ENCODE results near the gene MET.

The MET gene

DNA sequence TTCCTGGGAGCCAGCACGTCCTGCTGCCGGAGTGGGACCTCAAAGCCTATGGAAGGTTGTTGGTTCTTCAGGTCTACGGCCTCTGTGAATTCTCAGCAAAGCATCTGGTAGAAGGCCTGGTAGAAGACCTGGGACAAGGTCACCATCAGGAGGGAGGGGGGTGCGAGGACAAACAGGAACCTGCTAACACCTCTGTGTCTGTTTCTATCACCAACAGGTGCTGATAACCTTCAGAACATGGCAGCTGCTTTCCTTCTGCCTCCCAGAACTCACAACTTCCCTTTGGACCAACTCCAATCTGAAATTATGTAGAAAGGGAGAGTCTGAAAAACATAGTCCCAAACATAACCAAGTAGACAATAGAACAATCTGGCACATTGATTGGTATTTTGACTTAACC lies 8.3 kb upstream of the MET start:
- no peak for DNase-seq (ENCODE audit: low read depth in 2 of 2)

DNA sequence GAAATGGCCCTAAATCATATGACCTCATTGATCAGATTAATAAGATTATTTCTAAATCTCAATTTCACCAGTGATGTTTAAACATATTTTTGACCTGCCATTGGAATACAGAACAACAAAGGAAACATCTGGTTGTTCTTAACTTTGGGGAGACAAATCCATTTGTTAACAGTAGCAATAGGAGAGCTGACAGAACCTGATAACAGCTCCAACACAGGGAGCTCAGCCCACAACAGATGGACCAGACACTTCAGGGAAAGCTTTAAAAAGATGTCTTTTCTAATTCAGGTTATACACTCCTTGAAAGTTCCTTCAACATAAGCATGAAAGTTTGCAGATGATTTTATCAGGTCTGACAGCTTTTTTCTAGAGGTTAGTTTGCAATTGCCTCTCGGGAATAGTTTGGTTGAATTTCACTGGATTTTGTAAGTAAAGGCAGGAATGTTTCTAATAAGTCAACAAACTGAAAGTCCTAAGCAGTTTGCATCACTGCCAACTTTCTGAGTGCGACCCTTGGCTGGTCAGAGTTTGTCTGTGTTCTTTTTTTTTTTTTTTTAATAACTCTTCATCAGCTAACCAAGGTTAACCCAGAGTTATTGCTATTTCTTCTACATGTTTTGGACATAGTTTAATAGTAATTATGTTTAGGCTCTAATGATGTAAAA lies 6.5 kb upstream of the MET start:
- DNase-seq (ENCODE audit: low read depth in 2 of 2) = no peak

DNA sequence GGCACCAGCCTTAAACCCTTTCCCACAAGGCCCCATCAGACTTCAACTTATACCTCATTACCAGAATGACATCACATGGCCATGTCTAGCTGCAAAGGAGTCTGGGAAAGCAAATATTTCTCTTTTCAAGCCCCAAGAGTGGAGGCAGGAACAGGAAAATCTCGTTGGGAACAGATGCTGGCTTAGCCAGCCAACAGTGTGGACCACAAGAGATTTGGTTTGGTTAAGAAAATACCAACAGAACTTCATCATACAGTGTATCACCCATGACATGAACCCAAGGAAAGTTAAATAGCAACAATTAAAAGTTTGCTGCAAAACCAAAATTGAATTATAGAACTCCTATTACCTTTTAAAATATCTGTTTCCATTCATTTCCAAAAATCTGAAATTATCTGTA lies 2.2 kb upstream of the MET start:
- no peak for DNase-seq (ENCODE audit: low read depth in 2 of 2)

GRCh38 chr7:116670409-116671015 lies 1.5 kb upstream of the MET start:
- no peak for DNase-seq (ENCODE audit: low read depth in 2 of 2)

- no peak for DNase-seq (ENCODE audit: low read depth in 2 of 2)
Measured at GRCh38 chr7:116671111-116671510, 885 bp upstream of the MET start.

- DNase-seq (ENCODE audit: low read depth in 2 of 2) = no peak
Measured at GRCh38 chr7:116672596-116673456, 830 bp downstream of the MET start.

DNA sequence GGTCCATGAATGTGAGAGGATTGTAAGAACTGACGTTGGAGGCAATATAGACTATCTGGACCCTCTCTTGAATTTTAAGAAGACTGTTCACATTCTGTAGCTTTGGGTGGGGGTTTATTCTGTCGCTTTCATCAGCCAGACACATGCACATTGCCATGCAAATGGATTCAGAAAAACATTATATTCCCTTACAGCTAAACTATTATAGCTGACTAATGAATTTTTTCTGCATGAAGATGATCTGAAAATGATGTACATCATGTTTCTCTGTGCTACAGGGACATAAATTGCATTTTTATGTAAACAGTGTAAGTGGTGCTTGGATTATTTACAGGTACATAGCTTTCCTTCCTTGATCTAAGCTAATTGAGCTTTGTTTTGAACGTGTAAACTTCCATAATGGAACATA lies 1.5 kb downstream of the MET start:
- no peak for DNase-seq (ENCODE audit: low read depth in 2 of 2)

- no peak for DNase-seq (ENCODE audit: low read depth in 2 of 2)
Measured at GRCh38 chr7:116674508-116675173, 2.6 kb downstream of the MET start.

GRCh38 chr7:116675812-116676355 lies 3.9 kb downstream of the MET start:
- DNase-seq (ENCODE audit: low read depth in 2 of 2) = no peak

DNA sequence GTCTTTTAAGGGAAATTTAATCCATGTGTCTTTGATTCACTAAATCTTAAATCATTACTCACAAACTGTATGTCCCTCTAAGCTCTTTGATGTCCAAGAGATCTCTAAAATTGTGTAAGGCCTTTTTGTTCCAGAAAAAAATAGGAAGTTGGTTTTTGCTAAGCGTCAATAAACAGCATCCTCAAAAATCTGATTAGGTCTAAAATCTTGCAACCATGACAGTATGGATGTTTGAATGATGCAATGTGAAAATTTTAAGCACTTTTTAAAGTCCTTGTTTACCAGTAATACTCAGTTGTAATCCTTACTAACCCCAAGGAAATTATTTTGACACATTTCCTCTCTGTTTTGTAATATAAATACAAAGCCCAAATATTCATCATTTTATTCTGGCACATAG lies 6.8 kb downstream of the MET start:
- DNase-seq (ENCODE audit: low read depth in 2 of 2) = no peak

DNA sequence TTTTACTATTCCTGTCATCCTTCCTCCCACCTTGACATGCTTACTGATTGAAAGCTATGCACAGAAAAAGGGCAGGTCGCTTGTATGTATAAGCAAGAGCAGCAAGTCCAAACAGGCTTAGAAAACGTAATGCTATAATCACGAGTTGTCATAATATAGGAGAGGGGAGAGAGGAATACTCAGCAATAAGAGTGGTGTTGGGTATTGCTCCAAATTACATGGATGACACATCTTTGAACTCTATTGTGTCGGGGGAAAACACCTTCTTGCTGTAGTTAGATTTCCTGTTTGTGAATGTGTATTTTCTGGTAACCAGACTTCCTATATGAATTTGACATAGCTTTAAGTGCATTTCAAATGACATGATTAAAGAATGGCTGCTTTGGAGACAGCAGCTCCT lies 7.5 kb downstream of the MET start:
- DNase-seq (ENCODE audit: low read depth in 2 of 2) = no peak

DNA sequence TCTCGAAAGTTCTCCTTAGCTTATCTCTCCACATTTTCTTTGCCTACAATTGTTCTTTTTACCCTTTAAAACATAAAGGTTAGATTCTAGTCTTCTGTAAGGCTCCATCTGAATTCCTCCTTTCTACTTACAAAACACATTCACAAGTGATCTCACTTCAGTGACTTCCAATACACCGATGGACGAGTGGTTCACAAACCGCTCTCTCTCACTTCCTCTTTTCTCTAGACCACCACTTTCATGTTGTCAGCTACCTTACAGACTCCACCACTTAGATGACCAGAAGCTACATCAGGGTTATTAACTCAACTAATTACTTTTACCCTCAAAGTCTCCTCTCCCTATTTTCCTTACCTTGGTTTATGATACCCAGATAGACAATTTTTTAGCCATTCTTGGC lies 11.8 kb downstream of the MET start:
- no peak for DNase-seq (ENCODE audit: low read depth in 2 of 2)

DNA sequence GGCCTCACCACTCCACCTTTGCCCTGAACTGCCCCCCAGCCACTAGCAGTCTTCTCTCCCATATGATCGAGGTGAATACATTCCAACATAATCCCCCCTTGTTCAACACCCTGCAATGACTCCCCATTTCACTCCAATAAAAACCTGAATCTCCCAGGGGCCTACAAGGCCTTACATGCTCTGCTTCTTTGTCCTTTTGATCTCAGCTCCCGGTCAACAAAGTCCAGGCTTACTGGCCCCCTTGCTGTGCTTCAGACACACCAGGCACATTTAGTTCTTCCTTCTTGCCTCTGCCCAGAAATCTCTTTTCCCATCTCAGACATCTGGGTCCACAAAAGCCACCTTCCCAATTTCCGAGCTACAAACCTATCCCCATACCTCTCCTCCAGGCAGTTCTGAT lies 14.0 kb downstream of the MET start:
- no peak for DNase-seq (ENCODE audit: low read depth in 2 of 2)

DNA sequence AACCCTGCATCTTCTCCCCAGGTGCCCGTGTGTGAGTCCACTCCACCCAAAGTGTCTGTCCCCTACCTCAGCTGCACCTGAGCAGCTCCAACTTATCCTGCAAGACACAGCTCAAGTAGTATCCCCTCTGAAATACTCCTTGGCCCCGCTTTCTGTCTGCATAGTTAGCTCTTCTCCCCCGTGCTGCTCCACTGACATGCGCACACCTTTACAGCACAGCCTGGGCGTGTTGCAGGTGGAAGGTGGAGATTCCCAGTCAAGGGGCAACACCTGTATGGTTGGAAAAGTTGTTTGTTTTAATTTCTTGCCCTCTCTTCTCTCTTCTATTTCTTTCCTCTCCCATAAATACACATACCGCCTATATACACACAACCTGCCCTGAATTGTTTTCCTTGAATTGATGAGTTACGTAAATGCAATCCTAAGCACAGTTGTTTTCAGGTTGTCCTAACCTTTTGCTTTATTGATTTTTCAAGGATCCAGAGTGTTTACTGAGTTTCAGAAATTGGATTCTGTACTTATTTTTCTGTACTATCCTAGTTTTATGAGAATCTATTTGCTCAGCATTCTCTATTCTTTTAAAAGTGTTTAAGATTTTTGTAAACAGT lies 14.9 kb downstream of the MET start:
- DNase-seq (ENCODE audit: low read depth in 2 of 2) = no peak

GRCh38 chr7:116687801-116688201 lies 15.8 kb downstream of the MET start:
- no peak for DNase-seq (ENCODE audit: low read depth in 2 of 2)

- no peak for DNase-seq (ENCODE audit: low read depth in 2 of 2)
Measured at GRCh38 chr7:116689790-116690259, 17.8 kb downstream of the MET start.

- DNase-seq (ENCODE audit: low read depth in 2 of 2) = no peak
Measured at GRCh38 chr7:116691664-116692063, 19.7 kb downstream of the MET start.

DNA sequence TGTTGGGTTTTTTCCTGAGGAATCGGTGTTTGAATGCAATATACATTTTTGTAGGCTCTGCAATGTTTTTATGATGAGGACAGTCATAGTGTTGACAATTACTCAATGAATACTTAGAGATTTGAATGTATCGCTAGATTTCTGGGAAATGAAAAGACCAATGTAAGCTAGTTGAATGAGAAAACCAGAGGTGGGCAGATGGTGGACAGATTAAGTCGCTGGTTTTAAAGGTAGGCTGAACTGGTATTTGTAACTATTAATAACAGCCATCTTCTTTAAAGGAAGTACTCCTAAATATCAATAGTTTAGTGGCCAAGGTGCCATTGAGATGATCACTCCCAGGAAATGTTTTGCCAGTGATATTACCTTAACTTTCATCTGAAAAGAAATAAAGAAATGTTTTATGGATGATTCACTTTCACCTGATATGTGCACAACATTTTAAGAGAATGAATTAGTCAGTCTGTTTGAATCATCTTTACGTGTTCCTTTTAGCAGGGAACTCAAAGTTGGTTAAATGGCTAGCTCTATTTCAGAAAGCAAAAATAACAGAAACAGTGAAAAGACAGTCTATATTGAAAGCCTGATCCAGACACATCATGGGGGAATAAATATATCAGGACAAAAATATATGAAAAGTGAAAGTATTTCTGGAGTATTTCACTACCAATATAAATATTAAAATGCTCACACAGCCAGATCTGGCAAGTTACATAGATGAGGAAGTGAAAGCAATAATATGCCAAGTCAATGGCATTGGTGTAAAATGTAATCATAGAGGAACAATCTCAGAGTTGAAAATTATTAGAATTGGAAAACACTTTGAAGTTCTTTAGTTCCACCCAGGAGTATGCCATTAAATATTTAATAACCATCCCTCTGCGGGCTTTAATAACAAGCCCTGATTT lies 20.7 kb downstream of the MET start:
- no peak for DNase-seq (ENCODE audit: low read depth in 2 of 2)

DNA sequence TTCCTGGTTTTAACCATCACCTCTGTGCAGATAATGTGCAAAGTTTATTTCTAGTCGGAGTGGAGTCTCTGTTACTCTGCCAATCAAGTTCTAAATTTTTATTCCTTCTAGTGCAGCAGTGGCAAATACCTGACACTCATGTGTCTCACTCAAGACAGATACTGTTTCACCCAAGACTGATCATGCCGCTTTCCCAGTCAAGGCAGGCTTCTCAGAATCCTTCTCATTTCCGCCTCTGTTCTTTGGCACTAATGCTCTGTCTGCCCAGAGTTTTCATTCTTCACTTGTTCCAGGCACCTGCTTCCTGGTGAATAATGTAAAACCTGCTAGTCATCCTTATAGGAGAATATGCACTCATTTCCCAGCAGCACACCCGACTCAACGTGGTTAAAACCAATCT lies 24.7 kb downstream of the MET start:
- DNase-seq (ENCODE audit: low read depth in 2 of 2) = no peak

- DNase-seq (ENCODE audit: low read depth in 2 of 2) = no peak
Measured at GRCh38 chr7:116697152-116697551, 25.2 kb downstream of the MET start.

GRCh38 chr7:116697761-116698160 lies 25.8 kb downstream of the MET start:
- no peak for DNase-seq (ENCODE audit: low read depth in 2 of 2)

All from stimulated activated CD4-positive, alpha-beta T cell treated with anti-CD3 and anti-CD28 coated beads, Interleukin-1b, Interleukin-23, amount 100 ng/mL, for 4 hours (primary cell).